ENCODE measurements around the gene MGAT3.

MGAT3 gene

DNA sequence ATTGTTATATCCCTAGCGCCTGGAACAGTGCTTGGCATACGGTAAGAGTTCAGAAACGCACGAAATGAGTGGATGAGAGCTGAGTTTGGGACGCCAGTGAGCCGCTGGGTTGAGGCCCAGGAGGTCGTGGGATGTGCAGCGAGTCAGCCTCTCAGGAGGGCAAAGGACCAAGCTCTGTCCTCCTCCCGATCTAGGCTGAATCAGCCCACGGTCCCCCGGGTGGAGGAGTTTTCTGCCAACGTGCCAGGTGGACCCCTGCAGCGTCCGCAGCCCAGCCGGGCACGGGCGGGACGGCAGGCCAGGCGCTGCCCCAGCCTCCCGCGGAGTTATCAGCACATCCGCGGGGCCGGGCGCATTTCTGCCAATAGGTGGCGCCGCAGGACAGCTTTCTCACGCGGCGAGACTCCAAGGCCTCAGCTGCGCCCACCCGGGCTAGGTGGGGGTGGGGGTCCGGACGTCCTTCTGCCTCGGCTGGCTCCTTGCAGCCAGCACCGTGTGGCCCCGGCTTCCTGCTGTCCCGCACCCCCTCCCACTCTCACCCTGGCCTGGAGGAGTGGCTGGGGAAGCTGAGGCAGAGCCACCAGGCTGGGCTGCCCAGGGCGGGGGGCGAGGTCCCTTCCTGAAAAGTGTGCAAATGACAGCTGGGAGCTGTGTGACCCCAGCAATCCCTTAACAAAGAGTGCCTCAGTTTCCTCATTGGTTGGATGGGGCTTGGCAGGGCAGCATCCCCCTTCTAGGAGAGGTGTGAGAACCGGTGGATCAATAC is 78.0 kb downstream of the MGAT3 start:
- DNase-seq = peak; percentile 88

- DNase-seq = no peak
These were observed 78.5 kb downstream of the MGAT3 start for GRCh38 chr22:39535357-39535725.

- DNase-seq = no peak
These were observed 79.1 kb downstream of the MGAT3 start for GRCh38 chr22:39535831-39536449.

DNA sequence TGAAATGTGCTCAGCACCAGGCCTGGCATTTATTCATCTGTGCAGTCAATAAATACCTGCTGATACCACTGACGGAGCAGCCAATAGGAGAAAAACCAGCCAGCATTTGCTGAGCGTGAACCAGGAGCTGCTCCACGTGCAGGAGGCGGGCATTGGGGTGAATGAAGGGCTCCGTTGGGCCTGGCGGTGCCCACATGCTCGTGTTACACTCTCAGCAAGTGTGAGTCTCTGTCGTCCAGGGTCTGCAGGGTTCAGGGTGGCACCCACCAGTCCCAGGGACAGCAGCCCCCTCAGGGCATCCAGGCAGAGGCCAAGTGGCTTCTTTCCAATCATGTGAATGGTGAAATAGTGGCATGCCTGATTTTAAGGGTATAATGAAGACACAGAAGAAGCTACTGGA is 79.9 kb downstream of the MGAT3 start:
- no peak for DNase-seq

GRCh38 chr22:39537975-39538374 is 81.2 kb downstream of the MGAT3 start:
- no peak for DNase-seq
